GM12874 (cell line): ENCODE results near the gene DDN.

Experiments
- CTCF ChIP-seq: IDR thresholded peaks from 2 replicates; pipeline ENCODE4 v1.5.1; 2011; ENCODE audit warnings: low read depth, mild to moderate bottlenecking, control low read depth, low read length, moderate library complexity; ENCODE audit not compliant: insufficient read depth

DDN gene

GRCh38 chr12:48970702-48971334 lies 28.4 kb downstream of the DDN start:
- TF ChIP-seq CTCF = no peak

- TF ChIP-seq CTCF = peak; percentile 31
Observed at GRCh38 chr12:48969833-48970701, 29.1 kb downstream of the DDN start.

DNA sequence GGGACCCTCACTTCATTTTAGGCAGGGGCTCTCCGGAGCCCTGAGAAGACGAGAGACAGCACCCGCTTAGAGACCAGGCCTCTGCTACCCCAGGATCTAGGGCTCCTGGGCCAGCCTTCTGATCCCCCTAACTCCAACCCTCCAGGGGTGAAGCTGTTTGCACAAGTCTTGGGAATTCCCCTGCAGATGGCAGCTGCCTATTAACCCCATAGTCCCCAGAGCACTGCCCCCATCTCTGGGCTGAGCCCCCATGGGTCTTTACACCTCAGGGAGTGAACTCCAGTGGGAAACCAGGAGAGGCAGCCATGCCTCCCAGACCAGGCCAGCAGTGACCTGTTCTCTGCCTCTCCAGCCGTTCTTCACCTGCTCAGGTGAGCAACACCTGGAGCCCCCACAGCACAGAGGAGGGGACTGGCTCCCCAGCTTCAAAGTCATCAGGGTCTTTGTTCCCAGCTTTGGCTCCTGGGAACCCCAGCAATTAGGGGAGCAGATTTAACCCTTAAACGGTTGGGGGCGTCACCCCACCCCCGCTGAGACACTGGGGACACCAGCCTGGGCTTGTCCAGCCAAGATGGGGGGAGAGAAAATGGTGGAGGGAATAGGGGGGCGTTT lies 29.9 kb downstream of the DDN start:
- TF ChIP-seq CTCF = no peak

- TF ChIP-seq CTCF = no peak
Observed at GRCh38 chr12:48968467-48968866, 30.7 kb downstream of the DDN start.

GRCh38 chr12:48967991-48968390 lies 31.2 kb downstream of the DDN start:
- TF ChIP-seq CTCF = no peak

DNA sequence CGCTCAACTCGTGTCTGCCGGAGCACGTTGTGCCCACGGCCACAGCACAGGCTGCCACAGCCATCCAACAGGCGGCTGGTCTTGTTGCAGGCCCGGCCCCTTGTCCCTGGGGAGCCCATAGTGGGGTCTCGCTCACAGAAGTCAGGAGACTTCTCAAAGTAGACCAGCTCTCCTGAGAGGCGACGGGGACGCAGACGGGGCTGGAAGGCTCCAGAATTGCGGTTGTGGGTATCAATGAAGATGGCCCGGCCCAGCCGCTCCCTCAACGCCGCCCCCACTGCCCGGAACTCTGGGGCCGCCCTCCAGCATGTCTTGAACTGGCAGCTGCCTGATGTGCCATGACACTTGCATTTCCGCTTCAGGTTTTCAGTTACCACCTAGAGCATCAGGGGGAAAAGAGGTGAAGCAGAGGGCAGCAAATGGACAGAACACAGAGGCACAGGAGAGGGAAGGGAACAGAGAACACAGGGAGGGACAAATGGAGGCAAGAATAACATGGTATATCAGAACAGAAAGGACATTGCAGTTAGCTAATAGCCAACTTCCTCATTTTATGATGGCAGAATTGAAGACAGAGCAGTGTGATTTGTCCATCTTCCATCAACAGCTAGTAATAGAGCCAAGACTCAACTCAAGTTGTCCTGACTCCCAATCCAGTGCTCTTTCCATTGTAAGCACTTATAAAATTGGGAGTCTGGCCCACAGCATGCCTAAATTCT lies 32.8 kb downstream of the DDN start:
- TF ChIP-seq CTCF = no peak
